IMR-90 (cell line): ENCODE measurements around the gene GLRX2. TPM values are rescaled to one million over a fixed set of nuclear protein-coding genes. Genes with fewer than 3 reads are reported as not detected.

ENCODE experiments used
- ATAC-seq: fragments of 200-7000 bp; cut with Tn5 transposase; 2 replicates; pipeline ENCODE4 v1.9.1; 2020; ENCODE audit warnings: low read depth, mild to moderate bottlenecking, moderate library complexity
- BruUV-seq: library from RNA; stranded (reverse); fragments of 400-500 nt; replicated peaks from 2 replicates; lab custom pipeline; 2021; lab: Mats Ljungman, UMichigan
- CTCF ChIA-PET: fragments of 300-600 bp; formaldehyde crosslinking; extraction: SDS; loops from one replicate; lab custom pipeline; 2021; ENCODE audit warnings: antibody characterized with exemption; lab: Yijun Ruan, JAX
- POLR2A ChIA-PET: fragments of 300-600 bp; sonication (Branson Sonifier 250); formaldehyde crosslinking; loops from one replicate; lab custom pipeline; 2022; ENCODE audit warnings: antibody characterized with exemption; ENCODE audit not compliant: unreplicated experiment; lab: Charles Lee
- DNase-seq: peaks from one replicate; pipeline ENCODE4 v3.0.0; 2013
- H2AFZ ChIP-seq: replicated peaks from 2 replicates; pipeline ENCODE3; 2013; ENCODE audit warnings: low read length, mild to moderate bottlenecking; ENCODE audit not compliant: poor library complexity
- H2AK5ac ChIP-seq: 2 replicates; pipeline ENCODE4 v1.6.1; 2013; ENCODE audit warnings: low read depth, low read length, inconsistent platforms
- H2AK9ac ChIP-seq: replicated peaks from 2 replicates; pipeline ENCODE3; 2013; ENCODE audit warnings: mild to moderate bottlenecking, low read depth, low read length, moderate library complexity; ENCODE audit not compliant: poor library complexity
- H2BK120ac ChIP-seq: 2 replicates; pipeline ENCODE4 v1.6.1; 2013; ENCODE audit warnings: low read depth, low read length, inconsistent platforms
- H2BK15ac ChIP-seq: 3 replicates; pipeline ENCODE4 v1.6.1; 2013; ENCODE audit warnings: low read depth, low read length, inconsistent platforms
- H2BK20ac ChIP-seq: 2 replicates; pipeline ENCODE4 v1.6.1; 2013; ENCODE audit warnings: low read depth, mild to moderate bottlenecking, inconsistent platforms, low read length, moderate library complexity
- H2BK5ac ChIP-seq: 2 replicates; pipeline ENCODE4 v1.6.1; 2013; ENCODE audit warnings: mild to moderate bottlenecking, low read depth, low read length, inconsistent platforms; ENCODE audit not compliant: poor library complexity, severe bottlenecking
- H3K14ac ChIP-seq: replicated peaks from 2 replicates; pipeline ENCODE4 v1.6.1; 2013; ENCODE audit warnings: low read depth, low read length, inconsistent platforms
- H3K18ac ChIP-seq: 2 replicates; pipeline ENCODE4 v1.6.1; 2013; ENCODE audit warnings: low read depth, low read length, control low read depth
- H3K23ac ChIP-seq: 2 replicates; pipeline ENCODE4 v1.6.1; 2013; ENCODE audit warnings: low read depth, low read length, inconsistent platforms
- H3K27ac ChIP-seq: 2 replicates; pipeline ENCODE4 v1.5.1; 2013; ENCODE audit warnings: mild to moderate bottlenecking, control low read depth, low read length; ENCODE audit not compliant: insufficient read depth
- H3K27me3 ChIP-seq: 2 replicates; pipeline ENCODE4 v1.6.1; 2013; ENCODE audit warnings: low read length; ENCODE audit not compliant: control insufficient read depth, insufficient read depth
- H3K36me3 ChIP-seq: 2 replicates; pipeline ENCODE4 v1.6.1; 2013; ENCODE audit warnings: low read length, mixed read lengths; ENCODE audit not compliant: control insufficient read depth, insufficient read depth
- H3K4ac ChIP-seq: 2 replicates; pipeline ENCODE4 v1.6.1; 2013; ENCODE audit warnings: low read depth, low read length, inconsistent platforms
- H3K4me1 ChIP-seq: 2 replicates; pipeline ENCODE4 v1.6.1; 2013; ENCODE audit warnings: low read length, mixed read lengths; ENCODE audit not compliant: control insufficient read depth, insufficient read depth
- H3K4me2 ChIP-seq: 2 replicates; pipeline ENCODE4 v1.6.1; 2013; ENCODE audit warnings: low read depth, mild to moderate bottlenecking, control low read depth, low read length, moderate library complexity
- H3K4me3 ChIP-seq: 2 replicates; pipeline ENCODE4 v1.5.1; 2013; ENCODE audit warnings: low read depth, mild to moderate bottlenecking, control low read depth, low read length, moderate library complexity; ENCODE audit not compliant: insufficient read depth
- H3K56ac ChIP-seq: 2 replicates; pipeline ENCODE4 v1.6.1; 2013; ENCODE audit warnings: low read length, inconsistent platforms; ENCODE audit not compliant: insufficient read depth; ENCODE audit errors: extremely low read depth
- H3K79me1 ChIP-seq, 2 experiments: 2 replicates each; pipeline ENCODE4 v1.6.1; 2013; ENCODE audit warnings: low read length in 2 of 2, inconsistent platforms in 1 of 2, low read depth in 1 of 2
- H3K9ac ChIP-seq: 2 replicates; pipeline ENCODE4 v1.6.1; 2013; ENCODE audit warnings: low read depth, low read length, control low read depth
- H3K9me1 ChIP-seq: 2 replicates; pipeline ENCODE4 v1.6.1; 2013; ENCODE audit warnings: low read length, inconsistent platforms; ENCODE audit not compliant: insufficient read depth
- H3K9me3 ChIP-seq: 2 replicates; pipeline ENCODE4 v1.6.1; 2013; ENCODE audit warnings: low read length; ENCODE audit not compliant: control insufficient read depth, insufficient read depth
- H4K20me1 ChIP-seq: 2 replicates; pipeline ENCODE4 v1.6.1; 2013; ENCODE audit warnings: low read length, inconsistent platforms; ENCODE audit not compliant: insufficient read depth
- H4K5ac ChIP-seq: 2 replicates; pipeline ENCODE4 v1.6.1; 2013; ENCODE audit warnings: mild to moderate bottlenecking, low read depth, low read length, control low read depth
- H4K8ac ChIP-seq, 2 experiments: 2 replicates each; pipeline ENCODE4 v1.6.1; 2013; ENCODE audit warnings: low read depth in 2 of 2, low read length in 2 of 2, control low read depth in 1 of 2, inconsistent platforms in 1 of 2
- H4K91ac ChIP-seq: 2 replicates; pipeline ENCODE4 v1.6.1; 2013; ENCODE audit warnings: low read depth, low read length, inconsistent platforms; ENCODE audit not compliant: insufficient read depth
- BHLHE40 ChIP-seq: fragments of 150-350 bp; IDR thresholded peaks from 2 replicates; pipeline ENCODE4 v1.6.1; 2016; ENCODE audit warnings: mild to moderate bottlenecking, low read depth, low read length
- CEBPB ChIP-seq: IDR thresholded peaks from 2 replicates; pipeline ENCODE4 v1.6.1; 2012; ENCODE audit warnings: low read depth, low read length, improper control_type of control experiment
- CHD1 ChIP-seq: IDR thresholded peaks from 2 replicates; pipeline ENCODE4 v1.6.1; 2012; ENCODE audit warnings: low read depth, low read length, improper control_type of control experiment
- FOS ChIP-seq: fragments of 150-350 bp; IDR thresholded peaks from 2 replicates; pipeline ENCODE4 v1.6.1; 2016; ENCODE audit warnings: low read depth, low read length
- MAFK ChIP-seq: IDR thresholded peaks from 2 replicates; pipeline ENCODE4 v1.6.1; 2012; ENCODE audit warnings: low read depth, low read length, improper control_type of control experiment
- MAZ ChIP-seq: IDR thresholded peaks from 2 replicates; pipeline ENCODE4 v1.6.1; 2012; ENCODE audit warnings: low read depth, mild to moderate bottlenecking, low read length, improper control_type of control experiment, moderate library complexity, borderline replicate concordance
- MXI1 ChIP-seq: IDR thresholded peaks from 2 replicates; pipeline ENCODE4 v1.6.1; 2012; ENCODE audit warnings: low read depth, mild to moderate bottlenecking, low read length, moderate library complexity, borderline replicate concordance
- NFE2L2 ChIP-seq: fragments of 150-350 bp; IDR thresholded peaks from 2 replicates; pipeline ENCODE4 v1.6.1; 2016; ENCODE audit warnings: low read depth, mild to moderate bottlenecking, low read length
- POLR2A ChIP-seq: IDR thresholded peaks from 2 replicates; pipeline ENCODE4 v1.6.1; 2012; ENCODE audit warnings: mild to moderate bottlenecking, low read depth, low read length
- RAD21 ChIP-seq: IDR thresholded peaks from 2 replicates; pipeline ENCODE4 v1.6.1; 2012; ENCODE audit warnings: low read length, improper control_type of control experiment
- RCOR1 ChIP-seq: IDR thresholded peaks from 2 replicates; pipeline ENCODE4 v1.6.1; 2012; ENCODE audit warnings: mild to moderate bottlenecking, low read length, improper control_type of control experiment; ENCODE audit not compliant: insufficient replicate concordance
- RFX5 ChIP-seq: IDR thresholded peaks from 2 replicates; pipeline ENCODE4 v1.8.0; 2012; ENCODE audit warnings: low read depth, mild to moderate bottlenecking, low read length, moderate library complexity
- WGBS, 2 experiments: methylation state at CpG; one replicate each; pipeline versions ENCODE4 v1.1.5 to v1.1.7; 2013; ENCODE audit warnings: missing lambda C conversion rate in 2 of 2; ENCODE audit not compliant: insufficient read length in 1 of 2; ENCODE audit errors: extremely low coverage in 2 of 2; 5-methylcytosine and 5-hydroxymethylcytosine counted together
- dilution Hi-C: fragments of 300-500 bp; cut with HindIII; formaldehyde crosslinking; loops from one replicate; pipeline ENCODE4 v1.14.3; 2018; ENCODE audit warnings: low sequenced_read_pairs; ENCODE audit not compliant: unreplicated experiment
- in situ Hi-C: fragments of 300-500 bp; cut with MboI; formaldehyde crosslinking; loops from 3 replicates; pipeline ENCODE4 v1.14.3; 2019; ENCODE audit warnings: low sequenced_read_pairs, inconsistent platforms, mixed read lengths
- intact Hi-C: fragments of 100-400 bp; cut with micrococcal nuclease; formaldehyde crosslinking; loops from 2 replicates; pipeline ENCODE4 v1.10.0; 2022
- polyA plus RNA-seq, 3 experiments: library from polyadenylated mRNA; depleted of rRNA; stranded (reverse); fragments of >200 nt; gene quantifications; 2 replicates each; pipeline ENCODE4 v1.2.3, GENCODE V29; 2012; ENCODE audit warnings: low replicate concordance in 1 of 3
- total RNA-seq: library from RNA; depleted of rRNA; stranded (reverse); fragments of >200 nt; gene quantifications from 2 replicates; pipeline ENCODE4 v1.2.3, GENCODE V29; 2012
- TF ChIP-seq, protein P1 (sequence below): fragments of 150-350 bp; IDR thresholded peaks from 2 replicates; pipeline ENCODE4 v1.6.1; 2016; ENCODE audit warnings: low read depth, mild to moderate bottlenecking, low read length, moderate library complexity, borderline replicate concordance

Gene GLRX2
- total and polyA plus RNA-seq, 2 of the 4 experiments (the other 2 are of a cell fraction): 2.0 to 15.9 TPM

DNA sequence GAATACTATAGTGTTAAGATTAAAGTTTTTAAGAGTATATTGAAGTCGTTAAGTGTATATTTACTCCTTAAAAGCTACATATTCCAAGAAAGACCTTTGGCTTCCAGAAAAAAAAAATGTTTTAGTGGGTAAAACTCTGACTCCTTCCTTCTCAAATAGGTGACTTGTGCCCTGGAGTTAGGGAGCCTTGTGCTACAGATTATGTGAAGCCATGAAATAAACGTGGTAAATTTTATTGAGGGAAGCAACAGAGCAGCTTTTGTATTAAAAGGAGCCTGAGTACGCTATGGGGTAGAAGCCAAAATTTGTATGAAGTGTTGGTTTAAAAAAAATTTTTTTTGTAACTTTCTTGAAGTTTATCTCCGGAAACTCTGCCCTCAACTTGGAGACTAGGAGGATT is 44.8 kb downstream of the GLRX2 start:
- peak overlapping the region; percentile 37 for H2BK5ac ChIP-seq
- H3K23ac ChIP-seq: peak overlapping the region; percentile 4
- no peak for ATAC-seq
- no peak overlapping the region; a peak in 1 of 4 replicates for H4K8ac ChIP-seq
- no TSS peak for BruUV-seq
- H3K4me1 ChIP-seq: peaks cover 2% of the 10 kb centered on the region; the same call in 1 of the 2 replicates
- peaks cover 5 to 38% of the 10 kb centered on the region in 2 experiments; a peak in 2 of 4 replicates for H3K79me1 ChIP-seq
- H2AK5ac ChIP-seq: no peak overlapping the region
- H4K91ac ChIP-seq: 0 out of 2 replicates have a peak overlapping the region, but pooled peaks have one; percentile 4
- H3K9me1 ChIP-seq: peaks cover 6% of the 10 kb centered on the region
- H3K14ac ChIP-seq: 0 out of 2 replicates have a peak overlapping the region, but pooled peaks have one; percentile 5
- DNase-seq: no peak
- H3K56ac ChIP-seq: peak overlapping the region; percentile 25; the same call in 1 of the 2 replicates
- no peaks in the 10 kb centered on the region for H3K36me3 ChIP-seq
- POLR2A ChIA-PET: no interaction called here
- WGBS, 2 experiments: 0% methylated on average over 1 of the region's 4 CpGs; no CpG with 5 or more reads in 1 of the 2 experiments
- peak overlapping the region; percentile 82 for H3K4me3 ChIP-seq
- TF ChIP-seq RCOR1: no peak
- no peak for TF ChIP-seq MAZ
- TF ChIP-seq NFE2L2: no peak
- TF ChIP-seq MAFK: no peak
- TF ChIP-seq RAD21: no peak
- TF ChIP-seq POLR2A: no peak
- TF ChIP-seq BHLHE40: no peak
- TF ChIP-seq, protein P1, sequence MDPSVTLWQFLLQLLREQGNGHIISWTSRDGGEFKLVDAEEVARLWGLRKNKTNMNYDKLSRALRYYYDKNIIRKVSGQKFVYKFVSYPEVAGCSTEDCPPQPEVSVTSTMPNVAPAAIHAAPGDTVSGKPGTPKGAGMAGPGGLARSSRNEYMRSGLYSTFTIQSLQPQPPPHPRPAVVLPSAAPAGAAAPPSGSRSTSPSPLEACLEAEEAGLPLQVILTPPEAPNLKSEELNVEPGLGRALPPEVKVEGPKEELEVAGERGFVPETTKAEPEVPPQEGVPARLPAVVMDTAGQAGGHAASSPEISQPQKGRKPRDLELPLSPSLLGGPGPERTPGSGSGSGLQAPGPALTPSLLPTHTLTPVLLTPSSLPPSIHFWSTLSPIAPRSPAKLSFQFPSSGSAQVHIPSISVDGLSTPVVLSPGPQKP: no peak
- TF ChIP-seq MXI1: no peak
- no peak for TF ChIP-seq FOS
- no peak for TF ChIP-seq CEBPB
- no peak for TF ChIP-seq CHD1
- TF ChIP-seq RFX5: no peak
- no peak overlapping the region for H2AK9ac ChIP-seq
- H3K4me2 ChIP-seq: peak overlapping the region; percentile 83
- no peaks in the 10 kb centered on the region for H3K9me3 ChIP-seq
- intact Hi-C loops (no loop called here), in situ Hi-C loops (no loop called here), dilution Hi-C loops (no loop called here)
- no peaks in the 10 kb centered on the region for H3K27me3 ChIP-seq
- peak overlapping the region; percentile 79; the same call in 1 of the 2 replicates for H3K9ac ChIP-seq
- peak overlapping the region; percentile 27; the same call in 1 of the 2 replicates for H3K4ac ChIP-seq
- H2AFZ ChIP-seq: no peak overlapping the region
- CTCF ChIA-PET: no interaction called here
- H2BK15ac ChIP-seq: no peak overlapping the region
- H3K18ac ChIP-seq: no peak overlapping the region
- H4K20me1 ChIP-seq: peaks cover 15% of the 10 kb centered on the region; the same call in 1 of the 2 replicates
- no peak overlapping the region for H2BK20ac ChIP-seq
- no peak overlapping the region for H2BK120ac ChIP-seq
- H3K27ac ChIP-seq: peak overlapping the region; percentile 16; the same call in 1 of the 2 replicates
- H4K5ac ChIP-seq: no peak overlapping the region
